Neural progenitor cell (in vitro differentiated cells): ENCODE data around the gene AMN.

Source experiments
- EZH2 ChIP-seq: fragments of 200-600 bp; sonication (generic); IDR thresholded peaks from 2 replicates; pipeline ENCODE4 v1.6.1; 2017; ENCODE audit warnings: antibody characterized with exemption, mild to moderate bottlenecking, moderate library complexity
- EZH2phosphoT487 ChIP-seq: fragments of 200-600 bp; sonication (generic); IDR thresholded peaks from 2 replicates; pipeline ENCODE4 v1.6.1; 2017; ENCODE audit warnings: antibody characterized with exemption
- TF ChIP-seq, protein P1 (sequence below): fragments of 200-600 bp; sonication (generic); IDR thresholded peaks from 2 replicates; pipeline ENCODE4 v1.5.1; 2017; ENCODE audit warnings: antibody characterized with exemption, mild to moderate bottlenecking

DNA sequence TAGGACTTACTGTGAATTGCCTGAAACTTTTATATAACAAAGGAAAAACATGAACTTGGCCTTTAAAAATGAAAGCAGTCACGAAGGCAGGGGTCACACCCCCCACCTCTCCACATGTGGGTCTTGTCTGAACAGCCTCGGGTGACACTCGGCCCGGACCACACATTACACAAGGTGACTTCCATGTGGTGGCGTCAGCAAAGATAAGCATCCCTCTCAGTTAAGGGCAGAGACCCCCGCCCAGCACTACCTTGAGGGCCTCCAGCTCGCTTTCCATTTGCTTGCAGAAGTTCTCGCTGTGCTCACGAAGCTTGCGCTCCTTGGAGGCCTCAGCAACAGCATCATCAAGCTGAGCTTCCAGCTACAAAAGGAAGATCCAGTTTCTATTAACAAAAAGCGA, 47.4 kb downstream of the AMN start:
- TF ChIP-seq, protein P1, sequence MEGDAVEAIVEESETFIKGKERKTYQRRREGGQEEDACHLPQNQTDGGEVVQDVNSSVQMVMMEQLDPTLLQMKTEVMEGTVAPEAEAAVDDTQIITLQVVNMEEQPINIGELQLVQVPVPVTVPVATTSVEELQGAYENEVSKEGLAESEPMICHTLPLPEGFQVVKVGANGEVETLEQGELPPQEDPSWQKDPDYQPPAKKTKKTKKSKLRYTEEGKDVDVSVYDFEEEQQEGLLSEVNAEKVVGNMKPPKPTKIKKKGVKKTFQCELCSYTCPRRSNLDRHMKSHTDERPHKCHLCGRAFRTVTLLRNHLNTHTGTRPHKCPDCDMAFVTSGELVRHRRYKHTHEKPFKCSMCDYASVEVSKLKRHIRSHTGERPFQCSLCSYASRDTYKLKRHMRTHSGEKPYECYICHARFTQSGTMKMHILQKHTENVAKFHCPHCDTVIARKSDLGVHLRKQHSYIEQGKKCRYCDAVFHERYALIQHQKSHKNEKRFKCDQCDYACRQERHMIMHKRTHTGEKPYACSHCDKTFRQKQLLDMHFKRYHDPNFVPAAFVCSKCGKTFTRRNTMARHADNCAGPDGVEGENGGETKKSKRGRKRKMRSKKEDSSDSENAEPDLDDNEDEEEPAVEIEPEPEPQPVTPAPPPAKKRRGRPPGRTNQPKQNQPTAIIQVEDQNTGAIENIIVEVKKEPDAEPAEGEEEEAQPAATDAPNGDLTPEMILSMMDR: no peak
- no peak for TF ChIP-seq EZH2phosphoT487
- TF ChIP-seq EZH2: no peak
